22Rv1 (cell line): ENCODE data around the gene OTUB2.
"Not testable (repeated sequence)": the region's sequence is repeated elsewhere in the genome, so short reads cannot be mapped to it uniquely, and the experiment has no call there.

Experiments used
- H3K27ac ChIP-seq: fragments of 450-650 bp; 2 replicates; pipeline ENCODE4 v1.5.1; 2017
- CTCF ChIP-seq: fragments of 450-650 bp; IDR thresholded peaks from 2 replicates; pipeline ENCODE4 v1.5.1; 2017; ENCODE audit warnings: mild to moderate bottlenecking
- ZFX ChIP-seq: fragments of 450-650 bp; IDR thresholded peaks from 2 replicates; pipeline ENCODE4 v1.6.1; 2017; ENCODE audit warnings: antibody characterized with exemption, borderline replicate concordance

OTUB2 gene

DNA sequence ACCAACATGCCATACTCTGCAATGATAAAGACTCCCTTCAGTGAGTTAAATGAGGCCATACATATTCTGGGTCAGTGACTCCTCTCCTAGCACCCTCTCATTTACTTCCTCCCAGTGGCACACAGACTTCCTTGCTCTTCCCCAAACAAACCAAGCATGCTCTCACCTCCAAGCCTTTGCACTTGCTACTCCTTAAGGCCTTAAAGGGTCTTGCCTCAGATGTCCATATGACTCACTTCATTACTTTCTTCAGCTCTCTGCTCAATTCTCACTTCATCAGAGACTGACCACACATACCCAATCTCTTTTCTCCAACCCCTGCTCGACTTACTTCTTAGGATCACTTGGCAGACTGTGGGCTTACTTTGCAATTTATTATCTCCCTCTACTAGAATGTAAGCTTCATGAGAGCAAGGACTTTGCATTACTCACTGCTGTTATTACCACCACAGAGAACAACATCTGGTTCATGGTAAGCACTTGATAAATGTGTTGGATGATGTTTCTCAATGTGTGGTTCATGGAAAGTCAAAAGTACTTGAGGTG lies 32.1 kb downstream of the OTUB2 start:
- TF ChIP-seq CTCF (no peak), ZFX (no peak)
- H3K27ac ChIP-seq: no peak overlapping the region

GRCh38 chr14:94058674-94059138 lies 32.6 kb downstream of the OTUB2 start:
- H3K27ac ChIP-seq: no peak overlapping the region

DNA sequence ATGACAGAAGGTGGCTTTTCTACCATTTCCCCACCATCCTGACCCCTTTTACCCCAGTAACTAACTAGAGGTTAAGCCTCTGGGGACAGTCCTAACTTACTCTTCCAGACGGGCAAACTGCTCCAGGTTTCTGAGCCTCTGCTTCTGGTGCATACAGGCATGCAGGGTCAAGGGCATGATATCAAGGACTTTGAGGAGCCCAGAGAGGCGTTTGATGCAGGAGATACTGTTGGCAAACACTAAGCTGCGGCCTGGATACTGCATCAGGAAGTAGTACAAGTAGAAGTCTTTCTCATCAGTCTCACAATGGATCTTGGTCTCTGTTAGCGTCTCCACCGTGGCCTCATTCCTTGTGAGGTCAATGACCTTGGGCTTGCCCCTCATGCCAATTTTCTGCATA lies 33.9 kb downstream of the OTUB2 start:
- TF ChIP-seq CTCF: no peak
- TF ChIP-seq ZFX: no peak
- no peak overlapping the region for H3K27ac ChIP-seq

More at GRCh38 chr14:94058674-94059138, 32.6 kb downstream of the OTUB2 start:
- no peak for TF ChIP-seq ZFX
- no peak for TF ChIP-seq CTCF

DNA sequence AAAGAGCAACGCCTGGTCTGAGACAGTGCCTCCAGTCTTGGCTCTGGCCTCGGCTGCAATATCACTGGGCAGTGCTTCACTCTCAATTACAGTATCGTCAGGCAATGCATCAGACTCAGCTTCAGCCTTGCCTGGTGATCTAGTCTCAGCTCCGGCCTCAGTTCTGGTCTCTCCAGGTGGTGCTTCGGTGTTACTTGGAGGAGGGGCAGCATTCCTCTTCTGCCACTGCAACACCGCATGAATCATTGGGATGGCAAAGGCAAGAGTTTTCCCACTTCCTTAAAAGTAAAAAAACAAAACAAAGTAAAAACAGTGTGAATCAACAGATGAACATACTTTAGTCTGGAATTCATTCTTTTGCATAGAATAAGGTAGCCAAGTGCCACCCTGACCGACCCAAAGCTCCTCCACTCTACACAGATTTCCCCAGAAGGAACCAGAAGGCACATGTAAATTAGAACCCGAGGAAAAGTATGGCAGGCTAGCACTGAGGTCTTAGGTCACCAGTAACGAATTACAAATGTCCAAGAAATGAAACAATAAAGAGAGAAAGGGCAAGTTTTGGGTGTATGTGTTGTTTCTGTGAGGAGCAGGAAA lies 36.3 kb downstream of the OTUB2 start:
- H3K27ac ChIP-seq: no peak overlapping the region
- TF ChIP-seq ZFX: no peak
- TF ChIP-seq CTCF: no peak

GRCh38 chr14:94066089-94066676 lies 40.0 kb downstream of the OTUB2 start:
- TF ChIP-seq ZFX (no peak), CTCF (no peak)
- no peak overlapping the region for H3K27ac ChIP-seq

- H3K27ac ChIP-seq: not testable (repeated sequence)
Observed at GRCh38 chr14:94072076-94072475, 45.9 kb downstream of the OTUB2 start.

DNA sequence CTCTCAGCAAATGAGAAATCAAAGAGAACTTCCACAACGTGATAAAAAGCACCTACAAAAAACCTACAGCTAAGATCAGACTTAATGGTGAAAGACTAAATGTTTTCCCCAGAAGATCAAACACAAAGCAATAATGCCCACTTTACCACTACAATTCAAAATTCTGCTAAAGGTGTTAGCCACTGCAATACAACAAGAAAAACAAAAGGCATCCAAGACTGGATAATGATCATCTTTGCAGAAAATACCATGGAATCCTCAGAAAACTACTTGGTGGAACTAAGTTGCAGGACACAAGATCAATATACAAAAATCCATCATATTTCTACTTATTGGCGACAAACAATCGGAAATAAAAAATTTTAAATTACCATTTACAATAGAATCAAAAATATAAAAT lies 48.4 kb downstream of the OTUB2 start:
- no peak overlapping the region for H3K27ac ChIP-seq
- TF ChIP-seq ZFX (no peak), CTCF (no peak)
